NT2/D1 (cell line): ENCODE measurements around the gene NDUFA6.
"Not testable (repeated sequence)": the region's sequence is repeated elsewhere in the genome, so short reads cannot be mapped to it uniquely, and the experiment has no call there.

Source experiments
- DNase-seq: peaks from one replicate; pipeline ENCODE4 v3.0.0-alpha.2; 2011; ENCODE audit warnings: low read depth, low spot score
- H3K27me3 ChIP-seq: 2 replicates; pipeline ENCODE4 v1.6.0; 2011; ENCODE audit warnings: mild to moderate bottlenecking; ENCODE audit not compliant: insufficient read length, insufficient read depth
- H3K36me3 ChIP-seq: 2 replicates; pipeline ENCODE4 v1.6.1; 2011; ENCODE audit warnings: mild to moderate bottlenecking, low read length, mixed read lengths; ENCODE audit not compliant: insufficient read depth, insufficient read length
- H3K4me1 ChIP-seq: 2 replicates; pipeline ENCODE4 v1.5.1; 2011; ENCODE audit not compliant: insufficient read depth, insufficient read length
- H3K4me3 ChIP-seq: 2 replicates; pipeline ENCODE4 v1.5.1; 2011; ENCODE audit warnings: low read depth; ENCODE audit not compliant: insufficient read length
- H3K9ac ChIP-seq: 2 replicates; pipeline ENCODE4 v1.6.0; 2011; ENCODE audit warnings: low read depth; ENCODE audit not compliant: insufficient read length
- H3K9me3 ChIP-seq: 2 replicates; pipeline ENCODE4 v1.5.1; 2011; ENCODE audit warnings: mild to moderate bottlenecking, low read length; ENCODE audit not compliant: insufficient read depth
- SUZ12 ChIP-seq: IDR thresholded peaks from 2 replicates; pipeline ENCODE4 v1.6.1; 2011; ENCODE audit not compliant: insufficient read length, insufficient read depth; ENCODE audit errors: extremely low read depth
- YY1 ChIP-seq: IDR thresholded peaks from 2 replicates; pipeline ENCODE4 v1.6.1; 2011; ENCODE audit not compliant: insufficient read length, insufficient read depth
- ZNF274 ChIP-seq: IDR thresholded peaks from 2 replicates; pipeline ENCODE4 v1.6.1; 2011; ENCODE audit warnings: mild to moderate bottlenecking, low read depth, low read length

The NDUFA6 gene

GRCh38 chr22:42090596-42091454, at the start of gene NDUFA6:
TSS of gene NDUFA6 (minus strand) at chr22:42090772. CDS start at chr22:42090744, 28 bp downstream.
- DNase-seq = peak; percentile 95
- H3K9me3 ChIP-seq = 0 out of 2 replicates have a peak, but pooled peaks cover 11% of the 10 kb centered on the region
- H3K27me3 ChIP-seq = no peaks in the 10 kb centered on the region
- TF ChIP-seq YY1 (peak; percentile 70), ZNF274 (no peak), SUZ12 (no peak)
- no peaks in the 10 kb centered on the region for H3K4me1 ChIP-seq
- H3K36me3 ChIP-seq = peaks cover 22% of the 10 kb centered on the region
- H3K9ac ChIP-seq = peak within 1 kb of the TSS; percentile 92
- H3K4me3 ChIP-seq = peak within 1 kb of the TSS; percentile 89

GRCh38 chr22:42140153-42140552, 49.6 kb upstream of the NDUFA6 start:
- not testable (repeated sequence) for H3K36me3 ChIP-seq, H3K4me3 ChIP-seq, H3K4me1 ChIP-seq, DNase-seq, H3K27me3 ChIP-seq, H3K9ac ChIP-seq, H3K9me3 ChIP-seq

GRCh38 chr22:42139508-42139907, 48.9 kb upstream of the NDUFA6 start:
- not testable (repeated sequence) for H3K4me1 ChIP-seq, H3K27me3 ChIP-seq, DNase-seq, H3K36me3 ChIP-seq, H3K4me3 ChIP-seq, H3K9ac ChIP-seq, H3K9me3 ChIP-seq

GRCh38 chr22:42138972-42139371, 48.4 kb upstream of the NDUFA6 start:
- TF ChIP-seq YY1 (no peak), SUZ12 (no peak), ZNF274 (no peak)
- no peaks in the 10 kb centered on the region for H3K36me3 ChIP-seq
- H3K4me3 ChIP-seq = no peak overlapping the region
- no peak overlapping the region for H3K9ac ChIP-seq
- H3K27me3 ChIP-seq = no peaks in the 10 kb centered on the region
- DNase-seq = no peak
- peaks cover 4% of the 10 kb centered on the region for H3K4me1 ChIP-seq
- H3K9me3 ChIP-seq = peaks cover 9% of the 10 kb centered on the region; the same call in 1 of the 2 replicates

- H3K4me3 ChIP-seq = no peak overlapping the region
- no peaks in the 10 kb centered on the region for H3K36me3 ChIP-seq
- no peaks in the 10 kb centered on the region for H3K27me3 ChIP-seq
- no peak overlapping the region for H3K9ac ChIP-seq
- TF ChIP-seq ZNF274 (no peak), YY1 (no peak), SUZ12 (no peak)
- peaks cover 4% of the 10 kb centered on the region for H3K4me1 ChIP-seq
- no peak for DNase-seq
- H3K9me3 ChIP-seq = peaks cover 9% of the 10 kb centered on the region; the same call in 1 of the 2 replicates
Measured at GRCh38 chr22:42138122-42138770, 47.7 kb upstream of the NDUFA6 start.

GRCh38 chr22:42135688-42136087, 45.1 kb upstream of the NDUFA6 start:
- H3K36me3 ChIP-seq, DNase-seq, H3K4me3 ChIP-seq, H3K9me3 ChIP-seq, H3K9ac ChIP-seq, H3K27me3 ChIP-seq, H3K4me1 ChIP-seq: not testable (repeated sequence)

- Histone ChIP-seq H3K4me3 (no peak overlapping the region), H3K9me3 (peaks cover 9% of the 10 kb centered on the region; the same call in 1 of the 2 replicates), H3K36me3 (no peaks in the 10 kb centered on the region), H3K9ac (no peak overlapping the region), H3K4me1 (peaks cover 4% of the 10 kb centered on the region), H3K27me3 (no peaks in the 10 kb centered on the region)
- no peak for DNase-seq
- no peak for TF ChIP-seq ZNF274
- TF ChIP-seq SUZ12 = no peak
- TF ChIP-seq YY1 = no peak
Measured at GRCh38 chr22:42134100-42135020, 43.8 kb upstream of the NDUFA6 start.
